C4-2B (cell line): ENCODE measurements around the gene SLC24A1.

Experiments used
- ZFX ChIP-seq: fragments of 450-650 bp; IDR thresholded peaks from 2 replicates; pipeline ENCODE4 v1.6.1; 2017
- TF ChIP-seq, protein P1 (sequence below): fragments of 450-650 bp; conservative IDR thresholded peaks from 2 replicates; pipeline ENCODE4 v1.5.1; 2017; ENCODE audit warnings: mild to moderate bottlenecking

DNA sequence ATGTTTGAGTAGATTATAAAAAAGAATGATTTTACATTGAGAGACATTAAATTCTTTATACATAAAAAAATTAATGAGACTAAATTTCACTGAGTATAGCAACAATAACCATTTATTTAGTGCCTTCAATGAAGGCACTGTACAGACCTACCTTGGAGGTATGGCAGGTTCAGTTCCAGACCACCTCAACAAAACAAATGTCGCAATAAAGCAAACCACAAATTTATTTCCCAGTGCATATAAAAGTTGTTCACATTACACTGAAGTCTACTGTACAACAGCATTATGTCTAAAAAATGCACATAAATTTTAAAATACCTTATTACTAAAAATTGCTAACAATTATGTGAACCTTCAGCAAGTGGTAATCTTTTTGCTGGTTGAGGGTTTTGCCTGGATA lies 58.8 kb downstream of the SLC24A1 start:
- TF ChIP-seq, protein P1, sequence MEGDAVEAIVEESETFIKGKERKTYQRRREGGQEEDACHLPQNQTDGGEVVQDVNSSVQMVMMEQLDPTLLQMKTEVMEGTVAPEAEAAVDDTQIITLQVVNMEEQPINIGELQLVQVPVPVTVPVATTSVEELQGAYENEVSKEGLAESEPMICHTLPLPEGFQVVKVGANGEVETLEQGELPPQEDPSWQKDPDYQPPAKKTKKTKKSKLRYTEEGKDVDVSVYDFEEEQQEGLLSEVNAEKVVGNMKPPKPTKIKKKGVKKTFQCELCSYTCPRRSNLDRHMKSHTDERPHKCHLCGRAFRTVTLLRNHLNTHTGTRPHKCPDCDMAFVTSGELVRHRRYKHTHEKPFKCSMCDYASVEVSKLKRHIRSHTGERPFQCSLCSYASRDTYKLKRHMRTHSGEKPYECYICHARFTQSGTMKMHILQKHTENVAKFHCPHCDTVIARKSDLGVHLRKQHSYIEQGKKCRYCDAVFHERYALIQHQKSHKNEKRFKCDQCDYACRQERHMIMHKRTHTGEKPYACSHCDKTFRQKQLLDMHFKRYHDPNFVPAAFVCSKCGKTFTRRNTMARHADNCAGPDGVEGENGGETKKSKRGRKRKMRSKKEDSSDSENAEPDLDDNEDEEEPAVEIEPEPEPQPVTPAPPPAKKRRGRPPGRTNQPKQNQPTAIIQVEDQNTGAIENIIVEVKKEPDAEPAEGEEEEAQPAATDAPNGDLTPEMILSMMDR: no peak
- no peak for TF ChIP-seq ZFX
